ENCODE measurements around the gene ZNF503. TPM values are rescaled to one million over a fixed set of nuclear protein-coding genes. Genes with fewer than 3 reads are reported as not detected.

Gene ZNF503
- total RNA-seq, 2 experiments from 2014 or later: 0.07 TPM; not detected in 1

DNA sequence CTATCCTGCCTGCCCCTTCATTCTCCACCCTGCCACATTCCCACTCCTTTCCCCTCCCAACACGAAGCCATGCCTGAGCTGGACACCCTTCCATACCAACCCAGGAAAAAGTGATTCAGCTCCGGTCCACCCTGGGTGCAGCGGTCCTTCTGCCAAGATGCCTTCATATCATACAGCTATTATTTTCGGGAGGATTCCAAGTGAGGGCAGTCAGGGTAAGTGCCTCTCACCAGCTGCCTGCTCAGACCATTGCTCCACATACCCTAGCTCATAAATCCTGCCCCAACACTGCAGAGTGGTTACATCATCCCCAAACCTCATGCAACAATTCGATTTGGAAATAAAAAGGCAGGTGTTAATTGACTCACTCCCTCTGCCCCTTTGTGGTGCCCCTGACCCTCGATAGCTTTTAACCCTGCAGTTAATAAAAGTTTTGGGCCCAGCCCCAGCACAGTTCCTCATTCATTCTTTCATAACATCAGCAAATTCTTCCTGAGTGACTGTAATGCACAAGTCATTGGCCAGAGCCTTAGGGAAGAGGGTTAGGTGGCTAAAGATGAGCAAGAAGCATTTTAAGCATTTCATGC lies 42.6 kb downstream of the ZNF503 start:
- Mint-ChIP-seq H3K27ac (no peak overlapping the region), H3K36me3 (ENCODE audit: low read depth) (no peaks in the 10 kb centered on the region), H3K4me3 (no peak overlapping the region), H3K27me3 (no peaks in the 10 kb centered on the region), H3K4me1 (no peaks in the 10 kb centered on the region), H3K9me3 (no peaks in the 10 kb centered on the region)
- ChIA-PET CTCF (no interaction called here), POLR2A (no interaction called here)
- no peak for DNase-seq

DNA sequence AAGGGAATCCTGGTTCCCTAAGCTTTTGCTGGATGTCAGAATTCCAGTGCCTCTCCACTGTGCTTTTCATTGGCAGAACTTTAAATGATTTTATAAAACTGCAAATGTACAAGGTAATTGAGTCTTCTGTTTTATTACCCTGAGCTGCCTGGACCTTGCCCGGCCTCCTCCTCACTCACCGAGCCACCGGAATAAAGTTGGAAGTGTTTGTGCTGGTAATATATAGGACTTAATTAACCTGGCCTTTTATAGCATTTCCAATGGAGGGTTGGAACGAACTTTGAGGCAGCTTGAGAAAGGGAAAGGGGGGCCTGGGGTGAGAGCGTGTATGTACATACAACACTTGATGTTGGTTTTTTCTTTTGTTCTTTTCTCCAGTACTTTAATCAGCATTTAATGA lies 43.4 kb downstream of the ZNF503 start:
- no peaks in the 10 kb centered on the region for H3K9me3 Mint-ChIP-seq
- no peak overlapping the region for H3K27ac Mint-ChIP-seq
- H3K36me3 Mint-ChIP-seq (ENCODE audit: low read depth): no peaks in the 10 kb centered on the region
- H3K4me1 Mint-ChIP-seq: no peaks in the 10 kb centered on the region
- ChIA-PET CTCF (no interaction called here), POLR2A (no interaction called here)
- H3K4me3 Mint-ChIP-seq: no peak overlapping the region
- H3K27me3 Mint-ChIP-seq: no peaks in the 10 kb centered on the region
- DNase-seq: no peak

DNA sequence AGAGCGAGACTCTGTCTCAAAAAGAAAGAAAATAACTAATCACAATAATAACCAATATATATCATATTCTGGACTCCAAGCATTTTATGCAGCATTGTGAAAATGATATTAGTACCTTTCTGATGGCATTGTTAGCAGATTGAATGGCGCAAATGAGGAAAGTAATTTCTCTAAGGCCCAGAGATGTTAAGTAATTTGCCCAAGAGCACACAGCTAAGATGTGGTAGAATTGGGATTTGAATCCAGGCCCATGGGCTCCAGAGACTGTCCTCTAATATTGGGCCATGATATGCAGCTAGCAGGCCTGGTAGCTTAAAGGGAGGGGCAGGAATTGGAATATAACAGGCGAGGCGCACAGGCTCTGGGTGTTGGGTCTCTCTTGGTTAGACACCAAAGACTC lies 44.1 kb downstream of the ZNF503 start:
- no peak overlapping the region for H3K4me3 Mint-ChIP-seq
- no peaks in the 10 kb centered on the region for H3K4me1 Mint-ChIP-seq
- no peak overlapping the region for H3K27ac Mint-ChIP-seq
- H3K27me3 Mint-ChIP-seq: no peaks in the 10 kb centered on the region
- H3K9me3 Mint-ChIP-seq: no peaks in the 10 kb centered on the region
- ChIA-PET POLR2A (no interaction called here), CTCF (no interaction called here)
- no peak for DNase-seq
- H3K36me3 Mint-ChIP-seq (ENCODE audit: low read depth): no peaks in the 10 kb centered on the region

DNA sequence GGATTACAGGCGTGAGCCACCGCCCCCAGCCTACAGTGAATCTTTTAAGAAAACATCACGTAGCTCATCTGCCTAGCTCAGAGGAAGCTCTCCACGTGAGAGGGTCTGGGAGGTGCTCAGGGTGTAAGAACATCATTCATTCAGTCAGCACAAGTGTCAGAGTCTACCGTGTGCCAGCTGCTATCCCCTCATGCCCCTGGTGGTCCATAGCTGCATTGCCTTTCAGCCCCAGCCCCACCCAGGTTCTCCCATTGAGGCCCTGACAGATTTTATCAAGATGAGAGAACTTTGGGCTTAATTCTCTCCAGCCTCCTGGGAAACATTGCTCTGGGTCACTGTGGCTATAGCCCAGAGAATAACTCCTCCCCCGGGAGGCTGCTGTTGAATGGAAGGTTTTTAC lies 45.1 kb downstream of the ZNF503 start:
- H3K27ac Mint-ChIP-seq: no peak overlapping the region

DNA sequence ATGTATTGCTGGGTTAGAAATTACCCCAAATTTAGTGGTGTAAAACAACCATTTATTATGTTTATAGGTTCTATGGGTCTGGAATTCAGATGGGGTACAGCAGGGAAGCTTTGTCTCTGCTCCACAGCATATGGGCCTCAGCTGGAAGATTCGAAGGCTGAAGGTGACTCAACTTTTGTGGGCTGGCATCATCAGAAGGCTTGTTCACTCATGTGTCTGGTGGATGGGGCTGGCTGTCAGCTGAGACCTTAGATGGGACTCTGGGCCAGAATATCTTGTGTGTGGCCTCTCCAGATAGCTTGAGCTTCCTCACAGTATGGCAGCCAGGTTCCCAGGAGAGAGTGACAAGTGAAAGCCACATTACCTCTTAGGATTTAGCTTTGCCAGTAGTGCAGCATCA lies 45.9 kb downstream of the ZNF503 start:
- no peaks in the 10 kb centered on the region for H3K36me3 Mint-ChIP-seq (ENCODE audit: low read depth)
- ChIA-PET CTCF (interaction anchor here (1.1 kb wide), 1 partner anchor 11 kb away, joined by 4 read pairs; no protein-coding TSS in a partner anchor), POLR2A (no interaction called here)
- H3K9me3 Mint-ChIP-seq: no peaks in the 10 kb centered on the region
- DNase-seq: no peak
- no peaks in the 10 kb centered on the region for H3K4me1 Mint-ChIP-seq
- no peaks in the 10 kb centered on the region for H3K27me3 Mint-ChIP-seq
- no peak overlapping the region for H3K4me3 Mint-ChIP-seq
- no peak overlapping the region for H3K27ac Mint-ChIP-seq

More for the DNA sequence above, 45.1 kb downstream of the ZNF503 start:
- no peak for DNase-seq
- no peaks in the 10 kb centered on the region for H3K36me3 Mint-ChIP-seq (ENCODE audit: low read depth)
- no peak overlapping the region for H3K4me3 Mint-ChIP-seq
- no peaks in the 10 kb centered on the region for H3K9me3 Mint-ChIP-seq
- H3K4me1 Mint-ChIP-seq: no peaks in the 10 kb centered on the region
- POLR2A ChIA-PET: no interaction called here
- CTCF ChIA-PET: interaction anchor here (1.1 kb wide), 1 partner anchor 12 kb away, joined by 4 read pairs; no protein-coding TSS in a partner anchor
- H3K27me3 Mint-ChIP-seq: no peaks in the 10 kb centered on the region

DNA sequence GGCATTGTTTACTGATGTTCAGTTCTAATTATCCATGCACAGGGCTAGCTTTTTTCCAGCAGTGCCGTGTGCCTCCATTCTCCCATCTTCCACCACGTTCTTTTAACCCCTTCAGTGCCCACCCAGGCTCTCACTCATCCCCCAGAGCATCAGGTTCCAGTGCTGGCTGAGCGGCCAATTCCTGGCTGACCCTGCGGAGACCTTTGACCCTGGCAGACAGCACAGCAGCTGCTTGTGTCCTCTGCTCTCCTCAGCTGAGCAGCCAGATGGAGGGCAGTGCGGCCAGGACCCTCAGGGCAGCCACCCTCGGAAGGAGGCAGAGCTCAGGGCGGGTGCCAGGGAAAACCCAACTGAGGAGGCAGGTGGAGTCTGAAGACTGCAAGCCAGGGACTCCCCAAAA lies 48.4 kb downstream of the ZNF503 start:
- H3K27ac Mint-ChIP-seq: no peak overlapping the region
- POLR2A ChIA-PET: no interaction called here
- H3K27me3 Mint-ChIP-seq: no peaks in the 10 kb centered on the region
- no peaks in the 10 kb centered on the region for H3K36me3 Mint-ChIP-seq (ENCODE audit: low read depth)
- CTCF ChIA-PET: no interaction called here
- no peaks in the 10 kb centered on the region for H3K9me3 Mint-ChIP-seq
- H3K4me3 Mint-ChIP-seq: no peak overlapping the region
- H3K4me1 Mint-ChIP-seq: no peaks in the 10 kb centered on the region
- no peak for DNase-seq

DNA sequence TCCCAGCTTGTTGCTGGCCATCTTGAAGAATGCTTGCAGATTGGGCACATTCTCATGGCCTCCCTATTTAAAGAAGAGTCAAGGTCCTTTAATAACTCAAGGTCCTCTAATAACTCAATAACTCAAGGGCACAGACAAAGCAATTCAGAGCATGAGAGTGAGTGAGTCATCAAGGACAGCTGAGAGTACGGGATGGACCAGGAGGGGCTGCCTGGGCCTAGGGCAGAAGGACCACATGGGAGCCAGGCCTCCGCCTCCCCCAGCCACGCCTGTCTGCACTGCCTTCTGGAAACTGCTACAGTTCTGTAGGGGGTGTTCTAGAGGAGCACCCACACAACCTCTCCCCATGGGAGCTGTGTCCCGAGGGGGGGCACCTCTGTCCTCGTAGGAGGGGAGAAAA lies 48.9 kb downstream of the ZNF503 start:
- ChIA-PET CTCF (no interaction called here), POLR2A (no interaction called here)
- Mint-ChIP-seq H3K9me3 (no peaks in the 10 kb centered on the region), H3K36me3 (ENCODE audit: low read depth) (no peaks in the 10 kb centered on the region), H3K4me3 (no peak overlapping the region), H3K4me1 (no peaks in the 10 kb centered on the region), H3K27ac (no peak overlapping the region), H3K27me3 (no peaks in the 10 kb centered on the region)
- no peak for DNase-seq

DNA sequence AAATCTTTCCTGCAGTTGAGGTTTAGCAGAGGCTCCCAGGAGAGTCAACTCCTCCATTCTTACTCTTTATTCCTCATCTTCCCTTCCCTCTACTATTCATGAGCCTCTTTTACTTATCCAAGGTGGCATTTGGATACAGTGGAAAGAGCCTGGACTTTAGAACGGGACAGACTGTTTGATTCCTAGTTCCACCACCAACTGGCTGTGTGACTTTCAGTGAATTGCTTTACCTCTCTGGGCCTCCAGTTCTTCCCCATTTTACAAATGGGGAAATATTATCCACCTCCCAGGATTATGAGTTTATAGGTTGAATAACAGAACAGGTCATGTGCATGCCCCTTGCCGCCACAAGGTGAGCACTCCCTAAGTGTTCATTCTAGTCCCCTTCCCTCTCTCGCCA lies 49.9 kb downstream of the ZNF503 start:
- DNase-seq: no peak
- no peaks in the 10 kb centered on the region for H3K9me3 Mint-ChIP-seq
- no peak overlapping the region for H3K27ac Mint-ChIP-seq
- ChIA-PET CTCF (no interaction called here), POLR2A (no interaction called here)
- no peaks in the 10 kb centered on the region for H3K27me3 Mint-ChIP-seq
- no peak overlapping the region for H3K4me3 Mint-ChIP-seq
- no peaks in the 10 kb centered on the region for H3K36me3 Mint-ChIP-seq (ENCODE audit: low read depth)
- H3K4me1 Mint-ChIP-seq: no peaks in the 10 kb centered on the region

DNA sequence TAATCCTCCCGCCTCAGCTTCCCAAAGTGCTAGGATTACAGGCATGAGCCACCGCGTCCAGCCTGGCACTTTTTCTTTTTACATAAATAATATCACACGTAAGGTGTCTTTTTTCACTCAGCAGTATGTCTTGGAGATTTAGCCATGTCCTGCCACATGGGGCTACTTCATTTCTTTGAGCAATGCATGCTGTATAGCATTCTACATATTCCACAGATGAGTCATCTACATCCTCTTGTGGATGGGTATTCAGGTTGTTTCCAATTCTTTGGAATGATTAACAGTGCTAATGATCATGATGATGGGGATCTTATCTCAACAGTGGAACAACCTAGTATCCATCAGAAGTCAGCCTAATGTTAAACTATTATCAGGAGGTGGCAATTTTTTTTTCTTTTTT lies 50.8 kb downstream of the ZNF503 start:
- no peaks in the 10 kb centered on the region for H3K4me1 Mint-ChIP-seq
- no peaks in the 10 kb centered on the region for H3K36me3 Mint-ChIP-seq (ENCODE audit: low read depth)
- no peak for DNase-seq
- ChIA-PET CTCF (no interaction called here), POLR2A (no interaction called here)
- H3K9me3 Mint-ChIP-seq: no peaks in the 10 kb centered on the region
- no peak overlapping the region for H3K27ac Mint-ChIP-seq
- H3K4me3 Mint-ChIP-seq: no peak overlapping the region
- H3K27me3 Mint-ChIP-seq: no peaks in the 10 kb centered on the region

Other genes starting within 250 kb of the ZNF503 start
- gene VDAC2, start 191.0 kb downstream of the ZNF503 start, total RNA-seq: 100 to 1,000 TPM in 1 of 2 experiments, 10 to 100 TPM in 1; 98.6 to 122 TPM
- gene COMTD1, start 165.8 kb downstream of the ZNF503 start, total RNA-seq: 10 to 100 TPM; 27.3 to 44.7 TPM
- not detected for gene LRMDA, start 29.9 kb upstream of the ZNF503 start, total RNA-seq

Data from activated CD4-positive, alpha-beta T cell treated with anti-CD3 and anti-CD28 coated beads, Interleukin-2, amount 10 ng/mL, durations not matched to agents 7 days and 5 days (primary cell).